ENCODE measurements around the gene ASB8. TPM values are rescaled to one million over a fixed set of nuclear protein-coding genes. Genes with fewer than 3 reads are reported as not detected.
A peak's percentile ranks its signal among the peaks of the same experiment; 100 is the strongest.

Gene ASB8
- total and polyA plus RNA-seq, 9 of the 15 experiments (the other 6 are each of a cell fraction or from before 2014, with no cell fraction given), result 13.3 to 29.0 (median 19.6) TPM

DNA sequence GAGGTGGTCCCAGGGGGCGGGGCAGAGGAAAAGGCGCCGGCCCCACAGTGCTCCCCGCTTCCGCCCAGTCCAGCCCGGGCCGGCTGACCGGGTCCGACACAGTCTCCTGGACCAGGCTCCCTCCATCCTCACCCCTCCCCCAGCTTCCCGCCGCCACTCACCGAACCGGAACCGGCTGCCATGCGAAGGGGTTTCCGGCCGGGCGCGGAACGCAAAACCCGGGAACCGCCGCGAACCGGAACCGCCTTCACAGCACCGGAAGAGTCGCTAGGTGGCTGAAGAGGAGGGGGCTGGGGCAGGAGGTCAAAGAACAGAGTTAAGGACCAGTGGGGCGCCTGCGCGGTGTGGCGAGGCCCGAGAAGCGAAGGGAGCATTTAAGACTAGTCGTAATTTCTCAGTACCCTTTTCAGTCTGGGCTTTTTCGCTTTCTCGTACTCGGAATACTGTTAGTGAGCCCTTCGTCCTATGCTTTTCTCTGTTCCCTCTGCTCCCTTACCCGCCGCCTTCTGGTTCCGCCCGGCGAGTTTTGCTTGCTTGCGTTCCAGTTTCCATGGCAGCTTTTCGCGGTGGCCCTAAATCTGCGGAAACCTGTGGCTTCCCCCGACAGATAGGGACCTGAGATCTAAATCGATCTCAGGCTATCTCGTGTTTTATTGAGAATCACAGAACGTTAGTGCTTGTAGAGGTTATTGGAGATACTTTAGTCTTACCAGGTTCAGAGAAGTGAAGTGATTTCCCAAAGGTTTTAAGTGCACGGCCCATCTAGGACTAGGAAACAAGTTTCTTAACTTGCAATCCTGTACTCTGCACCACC is 51.2 kb downstream of the ASB8 start, which contains the start of gene SENP1:
Gene SENP1 (minus strand): TSS at position 213 of the 814 bp plus-strand sequence. CDS start 4,607 bp downstream, outside the sequence.
- peak; percentile 55 for FAIRE-seq
- intact Hi-C loops (cut with micrococcal nuclease), result loop anchor here (1.0 kb wide), 1 partner anchor 51 kb away; the partner anchor contains the start of gene ASB8
- H3K36me3 ChIP-seq (ENCODE audit: control insufficient read depth, insufficient read depth, low read length), result peaks cover 6% of the 10 kb centered on the region
- no peaks in the 10 kb centered on the region for H3K9me3 ChIP-seq (replicated peaks; ENCODE audit: control insufficient read depth, insufficient read depth, low read depth, low read length)
- CTCF ChIA-PET (ENCODE audit: low intra/inter-chr PET ratio), result no interaction called here
- peak within 1 kb of the TSS; percentile 96 for H2AFZ ChIP-seq (ENCODE audit: low read depth, low read length)
- peak within 1 kb of the TSS; percentile 96 for H3K27ac ChIP-seq (ENCODE audit: extremely low read depth, low read depth, low read length)
- no peaks in the 10 kb centered on the region for H3K27me3 ChIP-seq (ENCODE audit: control insufficient read depth in 2 of 2, insufficient read depth in 2 of 2, low read length in 2 of 2)
- peaks cover 3 to 7% of the 10 kb centered on the region in 2 experiments; a peak in 3 of 5 replicates for H3K4me1 ChIP-seq (replicated peaks in 1 of 2; ENCODE audit: control insufficient read depth in 2 of 2, insufficient read depth in 2 of 2, low read length in 2 of 2)
- in situ Hi-C loops (cut with MboI), result no loop called here
- POLR2A ChIA-PET, result interaction anchor here (0.7 to 3.9 kb wide), 13 partner anchors 9 to 392 kb away, joined by 3 to 24 read pairs (median 5); partner anchors contain the start of gene PFKM
- H3K4me2 ChIP-seq (ENCODE audit: insufficient read depth, low read length), result peak within 1 kb of the TSS; percentile 96
- peaks cover 48% of the 10 kb centered on the region for H3K79me2 ChIP-seq (ENCODE audit: control insufficient read depth, insufficient read depth, low read length)
- peak; percentile 85 to 94 (median 93) for DNase-seq (ENCODE audit: extremely low read depth in 1 of 4, low spot score in 3 of 4)
- no peaks in the 10 kb centered on the region for H4K20me1 ChIP-seq (replicated peaks; ENCODE audit: control insufficient read depth, insufficient read depth, low read length)
- H3K9me1 ChIP-seq (ENCODE audit: control insufficient read depth, insufficient read depth, low read length), result no peaks in the 10 kb centered on the region
- under 1% methylated on average over 42 of the region's 53 CpGs for WGBS (ENCODE audit: insufficient coverage, low coverage, missing lambda C conversion rate)
- peak within 1 kb of the TSS; percentile 93 to 98 for H3K9ac ChIP-seq (ENCODE audit: insufficient read depth in 1 of 2, low read depth in 2 of 2, low read length in 2 of 2)
- BruUV-seq (replicated peaks), result TSS peak; percentile 79
- peak; percentile 92 for ATAC-seq
- peak within 1 kb of the TSS; percentile 86 for H3K4me3 ChIP-seq
- TF ChIP-seq HDAC1 (IDR thresholded peaks at IDR 0.05), result peak in 1 of 2 experiments; percentile 60; a peak in 2 of 4 replicates
- TF ChIP-seq NFYB (IDR thresholded peaks at IDR 0.05; ENCODE audit: extremely low read depth, insufficient read length), result no peak
- peak; percentile 75; the same call in 1 of the 2 replicates for TF ChIP-seq CBX1 (IDR thresholded peaks at IDR 0.05; ENCODE audit: low read depth)
- TF ChIP-seq SP1 (CRISPR knock-in tag; IDR thresholded peaks at IDR 0.05), result peak; percentile 72; the same call in 1 of the 2 replicates
- no peak for TF ChIP-seq ADNP (tag; IDR thresholded peaks at IDR 0.05)
- no peak for TF ChIP-seq RBM34 (IDR thresholded peaks at IDR 0.05; ENCODE audit: borderline replicate concordance, insufficient read depth, low read length)
- TF ChIP-seq ZNF780A (CRISPR knock-in tag; IDR thresholded peaks at IDR 0.05), result no peak
- peak; percentile 73 for TF ChIP-seq FIP1L1 (IDR thresholded peaks at IDR 0.05; ENCODE audit: low read depth, low read length, poor library complexity, severe bottlenecking)
- TF ChIP-seq SOX6 (IDR thresholded peaks at IDR 0.05), result peak; percentile 38; the same call in 1 of the 2 replicates
- no peak for TF ChIP-seq BRD9 (IDR thresholded peaks at IDR 0.05; ENCODE audit: low read depth, partially characterized antibody)
- TF ChIP-seq, protein P1, sequence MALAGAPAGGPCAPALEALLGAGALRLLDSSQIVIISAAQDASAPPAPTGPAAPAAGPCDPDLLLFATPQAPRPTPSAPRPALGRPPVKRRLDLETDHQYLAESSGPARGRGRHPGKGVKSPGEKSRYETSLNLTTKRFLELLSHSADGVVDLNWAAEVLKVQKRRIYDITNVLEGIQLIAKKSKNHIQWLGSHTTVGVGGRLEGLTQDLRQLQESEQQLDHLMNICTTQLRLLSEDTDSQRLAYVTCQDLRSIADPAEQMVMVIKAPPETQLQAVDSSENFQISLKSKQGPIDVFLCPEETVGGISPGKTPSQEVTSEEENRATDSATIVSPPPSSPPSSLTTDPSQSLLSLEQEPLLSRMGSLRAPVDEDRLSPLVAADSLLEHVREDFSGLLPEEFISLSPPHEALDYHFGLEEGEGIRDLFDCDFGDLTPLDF (CRISPR knock-in tag; IDR thresholded peaks at IDR 0.05), result 0 out of 2 replicates have a peak, but pooled peaks have one; percentile 41
- peak in 1 of 2 experiments; percentile 82; a peak in 2 of 4 replicates for TF ChIP-seq ARNT (IDR thresholded peaks at IDR 0.05)
- 0 out of 2 replicates have a peak, but pooled peaks have one; percentile 69 for TF ChIP-seq ZC3H11A (IDR thresholded peaks at IDR 0.05; ENCODE audit: low read depth, low read length)
- TF ChIP-seq ZNF184 (CRISPR knock-in tag; IDR thresholded peaks at IDR 0.05), result no peak
- TF ChIP-seq RFX5 (IDR thresholded peaks at IDR 0.05; ENCODE audit: low read depth, low read length), result no peak
- no peak for TF ChIP-seq BHLHE40 (IDR thresholded peaks at IDR 0.05; ENCODE audit: low read length)
- peak; percentile 61 for TF ChIP-seq POLR2B (IDR thresholded peaks at IDR 0.05; ENCODE audit: low read depth, partially characterized antibody)
- TF ChIP-seq, protein P2, sequence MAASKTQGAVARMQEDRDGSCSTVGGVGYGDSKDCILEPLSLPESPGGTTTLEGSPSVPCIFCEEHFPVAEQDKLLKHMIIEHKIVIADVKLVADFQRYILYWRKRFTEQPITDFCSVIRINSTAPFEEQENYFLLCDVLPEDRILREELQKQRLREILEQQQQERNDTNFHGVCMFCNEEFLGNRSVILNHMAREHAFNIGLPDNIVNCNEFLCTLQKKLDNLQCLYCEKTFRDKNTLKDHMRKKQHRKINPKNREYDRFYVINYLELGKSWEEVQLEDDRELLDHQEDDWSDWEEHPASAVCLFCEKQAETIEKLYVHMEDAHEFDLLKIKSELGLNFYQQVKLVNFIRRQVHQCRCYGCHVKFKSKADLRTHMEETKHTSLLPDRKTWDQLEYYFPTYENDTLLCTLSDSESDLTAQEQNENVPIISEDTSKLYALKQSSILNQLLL (CRISPR knock-in tag; IDR thresholded peaks at IDR 0.05; ENCODE audit: borderline replicate concordance), result no peak
- TF ChIP-seq BRF1 (IDR thresholded peaks at IDR 0.05; ENCODE audit: borderline replicate concordance, extremely low read depth, insufficient read length), result no peak
- TF ChIP-seq SRF (CRISPR knock-in tag; IDR thresholded peaks at IDR 0.05), result peak in 1 of 2 experiments; percentile 62; a peak in 1 of 4 replicates
- no peak for TF ChIP-seq CBX5 (IDR thresholded peaks at IDR 0.05; ENCODE audit: borderline replicate concordance, low read depth)
